ENCODE results near the gene SNED1.

Gene SNED1

GRCh38 chr2:241064008-241064801 is 65.8 kb downstream of the SNED1 start:
- H3K27ac ChIP-seq = no peak overlapping the region
- H3K4me3 ChIP-seq (IDR thresholded peaks at IDR 0.05; ENCODE audit: insufficient read depth, low read depth, low read length) = no peak overlapping the region
- H3K36me3 ChIP-seq (ENCODE audit: insufficient read depth) = no peaks in the 10 kb centered on the region
- H3K4me1 ChIP-seq (ENCODE audit: low read depth, poor library complexity, severe bottlenecking) = no peaks in the 10 kb centered on the region
- H3K27me3 ChIP-seq (ENCODE audit: insufficient read depth, low read depth) = peaks cover 9% of the 10 kb centered on the region; the same call in 1 of the 2 replicates
- no peak overlapping the region; the same call in 1 of the 2 replicates for H2AFZ ChIP-seq (ENCODE audit: low read depth)
- H3K4me2 ChIP-seq = no peak overlapping the region
- no peak for TF ChIP-seq CTCF (conservative IDR thresholded peaks at IDR 0.05; ENCODE audit: low read depth, low read length)
- H4K20me1 ChIP-seq (ENCODE audit: insufficient read depth) = no peaks in the 10 kb centered on the region
- H3K9ac ChIP-seq = no peak overlapping the region
- H3K79me2 ChIP-seq (ENCODE audit: insufficient read depth, low read depth) = no peaks in the 10 kb centered on the region

GRCh38 chr2:241064802-241065354 is 66.5 kb downstream of the SNED1 start:
- no peaks in the 10 kb centered on the region for H4K20me1 ChIP-seq (ENCODE audit: insufficient read depth)
- H3K4me2 ChIP-seq = no peak overlapping the region
- peaks cover 10% of the 10 kb centered on the region; the same call in 1 of the 2 replicates for H3K27me3 ChIP-seq (ENCODE audit: insufficient read depth, low read depth)
- H3K79me2 ChIP-seq (ENCODE audit: insufficient read depth, low read depth) = no peaks in the 10 kb centered on the region
- no peaks in the 10 kb centered on the region for H3K4me1 ChIP-seq (ENCODE audit: low read depth, poor library complexity, severe bottlenecking)
- H3K36me3 ChIP-seq (ENCODE audit: insufficient read depth) = no peaks in the 10 kb centered on the region
- no peak overlapping the region for H3K27ac ChIP-seq
- no peak overlapping the region for H3K9ac ChIP-seq
- no peak overlapping the region for H2AFZ ChIP-seq (ENCODE audit: low read depth)
- no peak for TF ChIP-seq CTCF (conservative IDR thresholded peaks at IDR 0.05; ENCODE audit: low read depth, low read length)
- H3K4me3 ChIP-seq (IDR thresholded peaks at IDR 0.05; ENCODE audit: insufficient read depth, low read depth, low read length) = no peak overlapping the region

- no peaks in the 10 kb centered on the region for H4K20me1 ChIP-seq (ENCODE audit: insufficient read depth)
- TF ChIP-seq CTCF (conservative IDR thresholded peaks at IDR 0.05; ENCODE audit: low read depth, low read length) = no peak
Observed at GRCh38 chr2:241065355-241065803, 67.0 kb downstream of the SNED1 start.

GRCh38 chr2:241066171-241066892 is 67.9 kb downstream of the SNED1 start:
- no peak overlapping the region for H3K27ac ChIP-seq
- H3K9ac ChIP-seq = no peak overlapping the region
- H3K27me3 ChIP-seq (ENCODE audit: insufficient read depth, low read depth) = peaks cover 7% of the 10 kb centered on the region; the same call in 1 of the 2 replicates
- no peaks in the 10 kb centered on the region for H3K79me2 ChIP-seq (ENCODE audit: insufficient read depth, low read depth)
- H3K36me3 ChIP-seq (ENCODE audit: insufficient read depth) = no peaks in the 10 kb centered on the region
- H3K4me3 ChIP-seq (IDR thresholded peaks at IDR 0.05; ENCODE audit: insufficient read depth, low read depth, low read length) = no peak overlapping the region
- no peaks in the 10 kb centered on the region for H3K4me1 ChIP-seq (ENCODE audit: low read depth, poor library complexity, severe bottlenecking)
- H4K20me1 ChIP-seq (ENCODE audit: insufficient read depth) = no peaks in the 10 kb centered on the region
- no peak overlapping the region for H3K4me2 ChIP-seq
- TF ChIP-seq CTCF (conservative IDR thresholded peaks at IDR 0.05; ENCODE audit: low read depth, low read length) = no peak
- H2AFZ ChIP-seq (ENCODE audit: low read depth) = no peak overlapping the region

More at GRCh38 chr2:241065355-241065803, 67.0 kb downstream of the SNED1 start:
- Histone ChIP-seq H2AFZ (ENCODE audit: low read depth) (no peak overlapping the region), H3K36me3 (ENCODE audit: insufficient read depth) (no peaks in the 10 kb centered on the region), H3K4me2 (no peak overlapping the region), H3K4me1 (ENCODE audit: low read depth, poor library complexity, severe bottlenecking) (no peaks in the 10 kb centered on the region), H3K4me3 (IDR thresholded peaks at IDR 0.05; ENCODE audit: insufficient read depth, low read depth, low read length) (no peak overlapping the region), H3K27ac (no peak overlapping the region), H3K27me3 (ENCODE audit: insufficient read depth, low read depth) (peaks cover 8% of the 10 kb centered on the region; the same call in 1 of the 2 replicates), H3K79me2 (ENCODE audit: insufficient read depth, low read depth) (no peaks in the 10 kb centered on the region), H3K9ac (no peak overlapping the region)
